IPS-11a (cell line): ENCODE data around the gene BMP6.
A peak's percentile ranks its signal among the peaks of the same experiment; 100 is the strongest.

Experiments
- H3K4me3 ChIP-seq: one replicate; pipeline ENCODE4 v1.5.1; 2013; ENCODE audit warnings: low read depth, low read length, control low read depth

BMP6 gene

GRCh38 chr6:7725849-7726415 is at the start of gene BMP6:
BMP6 (plus strand) TSS chr6:7726099; CDS start chr6:7726956, 857 bp downstream.
- H3K4me3 ChIP-seq: peak within 1 kb of the TSS; percentile 47

- H3K4me3 ChIP-seq: no peak overlapping the region
Measured at GRCh38 chr6:7677229-7677628, 48.7 kb upstream of the BMP6 start.

GRCh38 chr6:7680393-7681075 is 45.4 kb upstream of the BMP6 start:
- no peak overlapping the region for H3K4me3 ChIP-seq

DNA sequence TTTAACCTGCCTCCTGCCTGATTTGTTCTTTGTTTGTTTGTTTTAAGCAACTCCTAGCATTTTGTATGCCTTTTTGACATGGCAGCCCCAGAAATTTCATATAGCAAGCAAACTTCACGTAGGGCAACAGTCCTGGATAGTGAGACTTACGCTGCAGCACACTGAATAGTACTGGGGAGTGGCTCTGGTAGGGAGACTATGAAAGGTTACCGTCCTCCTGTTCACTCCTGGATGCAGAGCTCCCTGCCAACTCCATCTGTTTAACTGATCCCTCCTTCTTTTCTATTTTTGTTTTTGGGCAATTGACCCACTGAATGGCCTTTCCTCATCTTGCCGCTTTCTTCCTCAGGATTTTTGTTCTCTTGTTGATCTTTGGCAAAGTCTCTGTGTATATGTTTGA is 44.5 kb upstream of the BMP6 start:
- no peak overlapping the region for H3K4me3 ChIP-seq

GRCh38 chr6:7684076-7684475 is 41.8 kb upstream of the BMP6 start:
- H3K4me3 ChIP-seq: no peak overlapping the region

DNA sequence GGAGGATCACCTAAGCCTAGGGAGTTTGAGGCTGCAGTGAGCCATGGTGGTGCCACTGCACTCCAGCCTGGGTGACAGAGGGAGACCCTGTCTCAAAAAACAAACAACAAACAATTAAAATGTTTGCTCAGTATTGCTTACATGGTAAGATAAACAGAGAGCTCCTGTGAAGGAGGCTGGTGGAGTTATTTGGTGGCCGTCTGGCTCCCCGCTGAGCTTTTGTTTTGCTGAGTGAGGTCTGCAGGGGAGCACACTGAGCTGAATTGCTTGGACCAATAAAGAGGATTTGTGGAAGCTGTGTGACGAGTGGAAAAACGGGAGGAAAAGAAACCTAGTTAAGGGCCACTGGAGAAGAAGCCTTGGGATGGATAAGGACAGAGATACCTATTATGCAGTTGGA is 41.1 kb upstream of the BMP6 start:
- no peak overlapping the region for H3K4me3 ChIP-seq

DNA sequence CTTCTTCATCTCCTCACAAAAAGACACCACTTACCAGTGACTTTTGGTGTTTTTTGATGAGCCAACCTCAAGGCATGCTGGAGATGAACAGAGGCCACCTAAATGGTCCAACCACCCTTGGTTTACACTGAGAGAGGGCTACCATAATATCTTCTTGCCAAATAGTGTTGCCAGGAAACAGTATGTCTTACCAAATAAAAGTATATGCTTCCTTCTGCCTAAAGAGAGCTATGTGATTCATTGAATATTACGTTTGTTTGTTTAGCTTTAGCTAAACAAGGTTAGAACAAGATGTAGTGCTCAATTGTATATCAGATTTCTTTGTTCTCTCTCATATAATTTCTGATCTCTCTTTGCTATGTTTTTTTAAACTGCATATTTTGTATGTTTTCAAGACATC is 40.6 kb upstream of the BMP6 start:
- no peak overlapping the region for H3K4me3 ChIP-seq

DNA sequence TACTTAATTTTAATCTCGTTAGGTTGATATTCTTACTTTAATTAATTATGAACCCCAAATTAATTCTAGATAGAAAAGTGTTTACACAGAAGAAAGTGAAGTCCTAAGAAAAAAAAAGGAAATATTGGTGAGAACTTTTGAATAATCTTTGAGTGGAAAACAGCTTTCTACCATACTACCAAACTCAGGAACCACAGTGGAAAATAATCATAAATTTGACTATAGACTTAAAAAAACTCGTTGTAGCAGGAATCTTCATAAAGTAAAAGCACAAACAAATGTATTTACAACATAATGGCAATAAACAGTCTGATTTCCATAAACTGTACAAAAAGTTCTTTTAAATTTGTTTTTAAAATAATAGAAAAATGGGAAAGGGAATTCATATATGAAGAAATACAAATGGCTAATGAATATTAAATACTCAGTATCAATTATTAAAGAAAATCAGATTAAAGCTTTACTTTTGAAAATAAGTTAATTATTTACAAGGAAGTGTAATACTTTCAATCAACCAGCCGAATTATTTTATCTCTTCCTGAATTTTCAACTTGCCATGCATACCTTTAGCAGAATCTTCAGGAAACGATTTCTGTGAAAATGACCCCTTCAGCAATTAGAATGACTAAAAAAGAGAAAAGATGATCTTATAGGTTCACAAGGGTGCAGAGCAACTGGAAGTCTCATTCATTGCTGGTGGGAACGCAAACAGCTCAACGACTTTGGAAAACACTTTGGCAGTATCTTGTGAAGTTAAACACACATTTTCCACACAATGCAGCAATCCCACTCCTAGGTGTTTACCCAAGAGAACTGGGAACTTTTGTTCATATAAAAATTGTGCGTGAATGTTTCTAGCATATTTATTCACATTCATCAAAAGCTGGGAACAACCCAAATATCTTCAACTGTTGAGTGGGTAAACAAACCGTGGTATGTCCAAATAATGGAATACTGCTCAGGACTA is 38.5 kb upstream of the BMP6 start:
- no peak overlapping the region for H3K4me3 ChIP-seq

- no peak overlapping the region for H3K4me3 ChIP-seq
Measured at GRCh38 chr6:7691021-7691420, 34.9 kb upstream of the BMP6 start.

DNA sequence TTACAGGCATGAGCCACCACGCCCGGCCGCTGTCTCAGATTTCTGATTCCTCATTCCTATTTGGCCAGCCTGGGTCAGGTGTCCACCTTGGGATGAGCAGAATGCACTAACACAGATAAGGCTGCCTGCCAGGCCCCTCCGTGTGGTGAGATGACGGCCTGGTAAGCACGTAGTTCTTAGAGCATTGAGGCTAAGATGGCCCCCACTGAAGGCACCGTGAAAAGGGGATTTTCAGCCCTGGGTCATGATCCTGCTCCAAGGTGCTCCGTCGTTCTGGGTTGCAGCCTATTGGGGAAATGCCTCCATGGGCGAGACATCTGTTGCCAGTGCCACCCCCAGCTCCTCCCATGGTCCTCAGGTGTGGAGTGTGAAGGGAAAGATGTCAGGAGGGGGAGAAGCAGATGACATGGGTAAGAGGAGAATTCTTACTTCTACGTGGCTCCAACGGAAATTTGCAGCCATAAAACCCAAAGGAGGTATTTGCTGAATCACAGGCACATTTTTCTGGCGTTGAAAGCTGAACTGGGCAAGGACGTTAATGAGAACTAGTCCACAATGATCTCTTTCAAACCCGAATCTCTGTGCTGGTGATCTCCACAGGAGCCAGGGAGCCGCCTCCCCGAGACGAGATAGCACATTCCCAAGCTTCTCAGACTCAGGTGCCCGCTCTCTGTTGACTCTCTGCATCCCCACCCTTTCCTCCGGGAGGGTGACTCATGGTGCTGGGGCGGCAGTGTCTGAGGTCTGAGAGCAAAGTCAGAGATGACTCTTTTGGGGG is 34.0 kb upstream of the BMP6 start:
- no peak overlapping the region for H3K4me3 ChIP-seq

DNA sequence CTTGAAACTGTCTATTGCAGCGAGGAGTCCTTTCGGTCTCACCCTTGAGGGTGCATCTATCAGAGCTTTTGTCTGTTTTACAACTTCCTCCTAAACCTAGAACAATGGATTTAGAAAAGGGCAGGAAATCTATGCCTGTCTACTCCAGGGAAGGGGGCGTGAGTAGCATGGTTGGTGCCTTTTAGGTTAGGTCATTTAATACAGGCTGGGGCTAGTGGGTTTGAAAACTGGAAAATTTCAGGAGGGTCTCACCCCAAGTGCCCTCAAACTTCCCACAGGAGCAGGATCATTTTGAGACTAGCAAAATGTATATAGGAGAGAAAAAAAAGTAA is 33.5 kb upstream of the BMP6 start:
- H3K4me3 ChIP-seq: no peak overlapping the region

DNA sequence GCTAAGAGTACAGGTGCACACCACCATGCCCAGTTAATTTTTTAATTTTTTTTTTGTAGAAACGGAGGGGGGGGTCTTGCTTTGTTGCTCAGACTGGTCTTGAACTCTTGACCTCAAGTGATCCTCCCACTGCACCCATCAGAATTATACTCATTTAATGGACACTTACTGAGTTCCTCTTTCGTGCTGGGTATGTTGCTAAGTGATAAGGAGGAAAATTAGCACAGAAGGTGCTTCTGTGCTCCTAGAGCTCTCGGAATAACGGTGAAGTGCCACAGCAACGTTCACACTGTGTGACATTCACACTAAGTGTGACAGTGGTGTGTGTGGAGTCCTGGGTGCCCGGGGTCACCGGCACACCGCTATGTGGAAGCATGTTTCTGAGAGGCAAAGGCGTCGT is 32.1 kb upstream of the BMP6 start:
- no peak overlapping the region for H3K4me3 ChIP-seq

DNA sequence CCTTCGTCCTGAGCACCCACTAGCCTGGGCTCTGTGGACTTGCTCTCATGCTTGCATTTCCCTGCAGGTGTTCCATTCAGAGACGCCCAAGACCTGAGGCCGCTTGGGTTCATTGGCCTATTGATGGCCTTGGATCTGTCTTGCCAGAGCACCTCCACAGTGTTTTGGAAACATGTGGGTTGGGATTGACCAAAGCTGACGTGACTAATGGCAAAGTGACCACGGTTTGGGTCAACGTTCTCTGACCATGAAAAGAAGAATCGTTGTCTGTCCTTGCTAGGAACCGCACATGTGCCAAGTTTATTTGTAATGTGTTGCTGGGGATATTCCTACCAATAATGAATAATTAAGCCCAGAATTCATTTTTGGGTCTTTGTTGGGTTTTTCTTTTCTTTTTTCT is 29.8 kb upstream of the BMP6 start:
- no peak overlapping the region for H3K4me3 ChIP-seq

- H3K4me3 ChIP-seq: no peak overlapping the region
Measured at GRCh38 chr6:7697432-7697819, 28.5 kb upstream of the BMP6 start.

DNA sequence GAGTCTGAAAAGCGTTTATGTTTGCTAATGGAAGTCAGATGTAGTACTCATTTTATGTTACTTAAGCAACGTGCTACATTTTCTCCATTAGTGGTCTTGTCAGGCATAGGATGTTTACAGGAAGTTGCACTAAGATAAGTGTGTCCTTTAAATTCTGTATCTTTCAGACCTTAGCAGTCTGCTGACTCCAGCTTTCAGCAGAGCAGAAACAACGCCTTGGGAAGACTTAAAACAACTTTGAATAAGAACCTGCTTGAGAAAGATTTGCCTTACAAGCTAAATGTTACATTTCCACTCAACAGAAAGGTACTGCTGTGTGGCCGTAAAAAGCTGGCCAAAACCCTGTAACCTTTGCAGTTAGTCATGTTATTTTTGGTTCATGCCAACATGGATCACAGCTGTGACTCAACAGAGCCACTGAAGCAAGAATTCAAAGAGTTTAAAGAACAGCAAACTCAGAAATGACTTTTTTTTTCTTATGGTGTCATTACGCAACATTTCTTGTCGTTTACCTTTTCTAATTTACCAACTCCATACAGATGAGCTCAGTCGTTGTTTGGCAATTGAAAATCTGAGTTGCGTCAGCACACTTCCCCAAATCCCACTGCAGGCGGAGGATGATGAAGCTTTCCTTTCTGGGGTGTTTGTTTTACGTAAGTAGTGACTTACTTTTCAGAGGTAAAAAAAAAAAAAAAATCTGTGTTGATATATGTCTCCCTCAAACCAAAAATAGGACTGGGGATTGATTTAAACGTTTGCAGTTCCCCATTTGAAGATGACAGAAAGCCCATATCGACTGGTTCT is 27.9 kb upstream of the BMP6 start:
- H3K4me3 ChIP-seq: no peak overlapping the region

GRCh38 chr6:7701212-7701834 is 24.6 kb upstream of the BMP6 start:
- no peak overlapping the region for H3K4me3 ChIP-seq

DNA sequence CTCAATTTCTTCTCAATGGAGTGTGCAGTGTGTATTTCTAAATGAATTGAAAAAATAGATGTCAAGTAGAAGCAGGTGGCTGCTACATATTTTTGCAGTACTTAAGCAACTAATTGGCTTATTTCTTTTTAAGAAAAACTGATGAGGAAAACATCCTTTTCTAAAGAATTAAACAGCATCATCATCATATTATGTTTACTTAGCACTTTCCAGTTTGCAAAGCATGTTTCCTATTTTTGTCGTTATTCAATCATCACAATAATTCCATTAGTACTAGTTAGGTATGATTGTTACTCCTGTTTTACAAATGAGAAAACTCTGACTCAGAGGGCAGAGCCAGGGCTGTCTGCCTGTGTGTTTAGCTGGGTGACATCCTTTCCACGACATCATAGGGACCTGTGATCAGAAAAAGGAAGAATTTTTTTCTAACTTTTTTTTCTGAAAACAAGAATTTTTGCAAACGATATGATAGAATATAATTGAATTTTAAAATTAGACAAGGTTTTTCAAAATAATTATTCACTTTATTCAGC is 22.7 kb upstream of the BMP6 start:
- no peak overlapping the region for H3K4me3 ChIP-seq

- H3K4me3 ChIP-seq: no peak overlapping the region
Measured at GRCh38 chr6:7705483-7705882, 20.4 kb upstream of the BMP6 start.

- no peak overlapping the region for H3K4me3 ChIP-seq
Measured at GRCh38 chr6:7706269-7706668, 19.6 kb upstream of the BMP6 start.

DNA sequence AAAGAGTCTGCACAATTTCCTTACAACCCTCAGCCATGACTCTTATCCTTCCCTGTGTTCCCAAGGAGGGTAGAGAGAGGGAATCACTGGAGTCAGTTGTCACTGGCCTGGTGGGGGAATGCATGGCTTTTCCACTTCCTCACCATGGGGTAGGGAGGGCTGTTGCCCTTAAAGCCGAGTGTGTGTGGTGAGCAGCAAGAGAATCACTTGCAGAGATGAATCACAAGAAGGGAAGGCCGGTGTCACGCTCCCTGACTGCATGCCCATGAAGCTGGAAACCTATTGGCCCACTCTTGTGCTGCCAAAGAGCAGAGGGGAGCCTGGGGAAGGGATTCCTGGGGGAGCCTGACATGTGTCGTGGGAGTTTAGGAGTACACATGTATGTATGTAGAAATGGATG is 18.1 kb upstream of the BMP6 start:
- no peak overlapping the region for H3K4me3 ChIP-seq
